Umbilical cord (tissue), 2 donors: Measurements from ENCODE around the gene CRABP2. TPM values are rescaled to one million over a fixed set of nuclear protein-coding genes. Genes with fewer than 3 reads are reported as not detected.
A peak's percentile ranks its signal among the peaks of the same experiment; 100 is the strongest.

Experiments used
- DNase-seq: peaks from one replicate; pipeline ENCODE4 v3.0.0-alpha.2; 2015; ENCODE audit warnings: low spot score
- total RNA-seq: library from RNA; depleted of rRNA; stranded (reverse); fragments of >200 nt; gene quantifications from one replicate; pipeline ENCODE4 v1.2.3, GENCODE V29; 2014; ENCODE audit warnings: low replicate concordance; ENCODE audit not compliant: insufficient read depth

The CRABP2 gene
- total RNA-seq, 1 donor from 2014 or later = 46.7 TPM

DNA sequence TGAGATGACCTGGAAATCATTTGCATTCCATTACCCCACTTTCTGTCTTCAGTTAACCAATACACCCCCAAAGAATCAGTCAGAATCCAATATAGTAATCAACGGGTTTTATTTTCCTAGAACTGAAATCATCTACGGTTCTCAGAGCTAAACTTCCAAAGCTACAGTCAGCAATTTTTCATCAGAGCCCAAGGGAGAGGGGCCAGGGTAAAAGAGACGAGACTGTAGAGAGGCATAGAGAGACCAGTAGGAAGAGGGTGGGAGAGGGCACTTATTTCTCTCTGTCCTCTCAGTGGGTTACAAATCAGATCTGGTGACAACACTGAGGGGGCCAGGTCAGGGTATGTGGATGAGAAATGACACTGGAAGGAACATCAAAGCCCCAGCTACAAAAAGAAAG is 36.6 kb upstream of the CRABP2 start:
- DNase-seq = no peak

DNA sequence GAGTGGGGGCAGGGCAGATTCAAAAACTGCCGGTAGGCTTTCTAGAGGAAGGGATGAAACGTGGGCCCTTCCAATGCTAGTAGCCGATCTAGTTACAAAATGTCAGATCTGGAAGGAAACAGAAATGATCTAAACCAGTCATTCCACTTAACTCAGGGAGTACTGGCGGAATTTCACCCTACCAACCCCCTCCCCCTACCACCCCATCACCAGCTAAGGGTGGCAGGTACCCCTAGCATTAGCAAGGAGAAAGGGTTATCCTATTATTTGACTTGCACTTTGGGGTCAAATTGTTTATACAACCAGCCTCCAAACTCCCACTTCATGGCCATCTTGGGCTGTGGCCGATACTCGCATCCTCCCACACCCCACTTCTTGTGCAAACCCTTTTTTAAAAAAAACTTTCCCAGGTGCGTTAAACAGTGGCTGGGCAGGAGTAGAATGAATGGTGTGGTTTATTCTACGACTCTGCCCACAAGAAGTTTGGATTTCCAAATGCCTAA is 36.1 kb upstream of the CRABP2 start:
- DNase-seq = no peak

DNA sequence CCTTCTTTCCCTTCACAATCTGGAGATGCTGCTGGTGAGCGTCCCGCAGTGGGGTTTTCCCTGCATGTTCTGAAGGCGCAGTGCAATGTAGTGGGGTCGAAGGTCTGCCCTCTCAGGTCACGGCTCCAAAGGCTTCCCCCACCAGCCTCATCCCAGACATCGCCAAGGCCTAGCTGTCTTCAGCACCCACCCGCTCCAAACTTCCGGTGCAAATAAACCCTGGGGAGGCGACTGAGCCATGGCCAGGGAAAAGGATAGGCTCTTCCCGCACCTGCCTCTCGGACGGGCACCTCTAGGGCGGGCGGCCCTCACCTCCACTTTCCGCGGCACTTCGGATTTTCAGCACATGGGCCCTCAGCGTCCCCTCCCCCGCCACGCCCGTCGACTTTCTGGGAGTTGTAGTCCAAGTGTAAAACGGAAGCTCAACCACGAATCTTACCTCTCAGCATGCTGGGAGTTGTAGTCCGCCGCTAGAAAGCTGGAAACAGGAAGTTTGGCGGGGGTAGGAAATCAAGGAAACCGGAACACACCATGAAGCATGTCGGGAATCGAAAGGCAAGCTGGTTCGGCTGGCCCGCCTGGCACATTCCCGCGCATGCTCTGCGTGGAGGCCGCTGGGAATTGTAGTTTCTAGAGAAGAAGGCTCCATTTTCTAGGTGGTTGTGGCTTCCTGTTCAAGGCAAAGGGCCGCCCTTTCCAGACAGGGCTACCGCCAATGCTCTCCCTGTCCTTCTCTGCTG is 35.5 kb upstream of the CRABP2 start, which contains the start of gene MRPL24:
Gene MRPL24, minus strand, starts transcription at position 348 of the 740 bp plus-strand sequence. CDS start 2,384 bp downstream, outside the sequence.
- DNase-seq = peak; percentile 100

DNA sequence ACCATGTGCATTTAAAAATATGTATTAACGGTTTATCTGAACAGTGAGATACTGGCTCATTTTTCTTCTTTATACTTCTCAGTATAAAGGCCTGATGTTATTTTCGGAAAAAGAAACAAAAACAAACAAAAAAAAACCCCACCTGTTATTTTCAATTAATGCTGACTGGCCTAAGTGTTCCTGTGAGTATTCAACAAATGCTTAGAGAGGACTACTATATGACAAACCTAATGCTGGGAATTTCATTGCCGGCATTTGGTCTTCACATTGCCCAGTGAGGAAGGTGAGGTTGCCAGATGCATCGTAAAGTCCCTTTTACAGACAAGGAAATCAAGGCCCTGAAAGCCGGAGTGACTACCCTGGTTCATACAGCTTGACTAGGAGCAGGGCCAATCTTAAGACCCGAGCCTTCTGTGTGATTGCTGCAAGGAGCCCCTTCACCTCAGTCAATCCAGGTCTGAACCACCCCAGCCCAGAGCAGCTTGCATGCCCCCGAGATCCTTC is 34.9 kb upstream of the CRABP2 start:
- DNase-seq = no peak

DNA sequence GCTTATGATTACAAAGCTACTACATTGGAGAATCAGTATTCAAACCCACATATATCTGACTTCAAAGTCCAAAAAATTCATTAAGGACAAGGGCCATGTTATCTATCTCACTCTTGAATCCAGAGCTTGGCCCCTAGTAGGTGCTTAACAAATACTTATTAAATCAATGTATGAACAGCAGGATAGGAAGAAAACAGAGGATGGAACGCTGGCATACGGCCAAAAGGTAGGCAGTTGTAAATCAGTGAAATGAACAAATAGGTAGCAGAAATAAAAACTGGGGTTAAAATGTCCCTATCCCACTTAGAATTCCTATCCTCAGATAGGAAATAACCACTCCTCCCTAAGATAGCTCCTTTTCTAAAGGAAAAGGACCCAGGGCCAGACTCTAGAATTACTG is 33.5 kb upstream of the CRABP2 start:
- DNase-seq = no peak

DNA sequence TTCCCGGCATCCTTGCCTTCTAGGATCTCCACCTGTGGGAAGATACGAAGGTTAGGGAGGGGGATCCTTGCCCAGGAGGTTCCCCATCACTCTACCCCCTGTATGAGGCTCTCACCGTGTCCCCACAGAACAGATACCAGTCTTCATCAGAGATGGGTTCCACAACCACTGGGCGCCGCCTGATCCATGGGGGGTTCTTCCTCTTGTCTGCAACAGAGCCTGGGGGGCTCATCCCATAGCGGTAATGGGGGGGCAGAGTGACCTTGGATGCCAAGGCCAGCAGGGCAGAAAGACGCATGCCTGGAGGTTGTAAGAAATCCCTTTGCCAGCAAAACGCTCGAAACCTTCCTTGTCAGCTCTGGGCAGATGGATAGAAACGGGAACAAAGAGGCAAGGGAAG is 33.0 kb upstream of the CRABP2 start:
- DNase-seq = no peak

DNA sequence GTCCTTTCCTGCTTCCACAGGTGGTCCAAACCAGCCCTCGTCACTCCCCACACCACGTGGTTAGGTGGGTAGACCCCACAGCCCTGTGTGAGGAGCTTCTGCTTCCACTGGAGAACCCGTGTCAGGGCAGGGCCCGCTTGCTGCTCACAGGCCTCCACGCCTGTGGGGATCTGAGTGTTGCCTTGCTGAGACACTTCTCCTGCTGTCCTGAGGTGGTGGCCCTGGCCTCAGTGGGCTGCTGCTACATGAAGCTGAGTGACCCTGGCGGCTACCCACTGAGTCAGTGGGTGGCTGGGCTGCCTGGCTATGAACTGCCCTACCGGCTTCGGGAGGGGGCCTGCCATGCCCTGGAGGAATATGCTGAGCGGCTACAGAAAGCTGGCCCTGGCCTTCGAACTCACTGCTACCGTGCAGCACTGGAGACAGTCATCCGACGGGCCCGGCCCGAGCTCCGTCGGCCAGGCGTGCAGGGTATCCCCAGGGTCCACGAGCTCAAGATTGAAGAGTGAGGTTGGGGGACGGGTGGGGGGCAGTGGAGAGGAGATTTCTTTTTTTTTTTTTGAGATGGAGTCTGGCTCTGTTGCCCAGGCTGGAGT is 28.7 kb upstream of the CRABP2 start:
- no peak for DNase-seq

DNA sequence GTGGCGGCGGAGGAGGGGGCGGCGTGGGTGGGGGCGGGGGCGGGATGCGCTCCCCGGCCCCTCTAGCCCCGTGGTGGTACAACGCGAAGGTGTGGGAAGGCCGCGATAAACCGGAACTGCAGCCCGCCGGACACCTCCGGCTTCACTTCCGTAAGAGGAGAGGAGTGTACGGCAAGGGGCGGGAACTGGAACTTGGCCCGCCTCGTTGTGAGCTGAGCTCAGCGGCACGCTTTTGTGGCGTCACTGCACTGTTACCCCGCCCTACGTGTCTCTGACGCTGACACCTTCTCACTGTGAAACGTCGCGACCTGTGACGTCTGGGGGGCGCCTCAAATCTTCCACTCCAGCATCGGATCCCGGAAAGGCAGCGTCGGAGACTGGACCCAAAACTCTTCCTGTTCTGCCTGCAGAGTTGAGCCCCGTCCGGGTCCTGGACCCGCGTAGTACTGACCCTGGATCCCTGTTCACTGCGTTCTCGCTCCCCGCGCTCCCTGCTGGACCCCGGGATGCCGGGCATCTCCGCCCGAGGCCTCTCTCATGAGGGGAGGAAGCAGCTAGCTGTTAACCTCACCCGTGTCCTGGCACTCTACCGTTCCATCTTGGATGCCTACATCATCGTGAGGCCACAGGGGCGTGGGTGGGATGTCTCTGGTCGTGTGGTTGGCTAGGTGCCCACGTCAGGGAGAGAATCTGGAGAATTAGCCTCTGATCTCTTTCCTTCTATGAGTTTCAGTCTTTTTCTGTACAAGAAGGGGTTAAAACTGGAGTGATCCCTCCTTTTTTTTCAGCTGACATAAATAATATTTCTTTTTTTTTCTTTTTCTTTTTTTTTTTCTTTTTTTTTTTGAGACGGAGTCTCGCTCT is 23.4 kb upstream of the CRABP2 start, which contains the start of gene ISG20L2:
Gene ISG20L2, minus strand, starts transcription at position 168 of the 864 bp plus-strand sequence. CDS start 1,114 bp downstream, outside the sequence.
- DNase-seq = peak; percentile 98

DNA sequence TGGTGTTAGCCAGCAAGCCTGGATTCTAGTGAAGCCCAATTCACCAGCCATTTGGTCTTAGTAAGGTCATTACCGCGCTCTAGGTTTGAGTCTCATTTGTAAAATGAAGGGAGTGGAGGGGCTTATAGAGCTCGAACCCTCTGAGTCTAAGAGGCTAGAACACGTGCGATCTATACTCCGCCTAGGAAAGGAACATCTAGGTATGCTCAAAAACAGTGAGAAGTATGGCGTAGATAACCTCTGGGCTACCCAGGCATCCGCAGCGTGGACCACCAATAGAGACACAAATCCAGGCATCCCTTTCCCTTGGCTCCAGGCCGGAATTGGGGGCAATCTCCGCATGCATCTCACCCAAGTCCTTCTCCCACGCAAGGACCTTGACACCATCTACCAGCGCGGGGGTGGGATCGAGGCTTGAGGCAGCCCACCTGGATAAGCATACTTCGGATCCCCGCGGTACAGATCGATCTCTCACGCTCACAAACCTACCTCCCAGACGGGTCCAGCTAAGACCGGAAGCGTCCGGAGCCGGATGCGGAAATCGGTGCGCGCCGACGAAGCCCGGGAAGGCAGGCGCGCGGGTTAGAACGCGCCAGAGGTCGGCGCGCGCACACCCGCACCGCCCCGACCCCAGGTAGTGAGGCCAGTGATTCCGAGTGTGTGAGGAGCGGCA is 22.7 kb upstream of the CRABP2 start, which contains the start of gene METTL25B:
Gene METTL25B, plus strand, starts transcription at position 544 of the 673 bp plus-strand sequence. CDS start 636 bp downstream, outside the sequence.
- DNase-seq = peak; percentile 84

DNA sequence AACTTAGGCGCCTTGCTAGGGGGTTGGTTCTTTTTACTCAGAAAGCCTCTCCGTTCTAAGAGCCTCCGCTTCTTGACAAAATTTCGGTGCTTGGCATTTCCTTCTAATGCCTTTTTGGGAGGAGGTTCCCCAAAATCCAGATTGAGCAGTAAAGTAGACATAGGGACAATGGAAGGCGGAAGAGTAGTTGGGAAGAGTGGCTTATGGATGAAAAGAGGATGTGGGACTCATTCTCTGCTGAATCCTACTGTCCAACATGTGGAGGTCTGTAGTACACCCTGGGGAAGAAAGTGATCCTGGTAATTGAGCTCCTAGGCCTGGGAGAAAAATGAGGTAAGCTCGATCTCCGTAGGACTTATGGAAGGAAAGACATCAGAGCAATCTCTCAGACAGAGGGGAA is 22.1 kb upstream of the CRABP2 start:
- no peak for DNase-seq

DNA sequence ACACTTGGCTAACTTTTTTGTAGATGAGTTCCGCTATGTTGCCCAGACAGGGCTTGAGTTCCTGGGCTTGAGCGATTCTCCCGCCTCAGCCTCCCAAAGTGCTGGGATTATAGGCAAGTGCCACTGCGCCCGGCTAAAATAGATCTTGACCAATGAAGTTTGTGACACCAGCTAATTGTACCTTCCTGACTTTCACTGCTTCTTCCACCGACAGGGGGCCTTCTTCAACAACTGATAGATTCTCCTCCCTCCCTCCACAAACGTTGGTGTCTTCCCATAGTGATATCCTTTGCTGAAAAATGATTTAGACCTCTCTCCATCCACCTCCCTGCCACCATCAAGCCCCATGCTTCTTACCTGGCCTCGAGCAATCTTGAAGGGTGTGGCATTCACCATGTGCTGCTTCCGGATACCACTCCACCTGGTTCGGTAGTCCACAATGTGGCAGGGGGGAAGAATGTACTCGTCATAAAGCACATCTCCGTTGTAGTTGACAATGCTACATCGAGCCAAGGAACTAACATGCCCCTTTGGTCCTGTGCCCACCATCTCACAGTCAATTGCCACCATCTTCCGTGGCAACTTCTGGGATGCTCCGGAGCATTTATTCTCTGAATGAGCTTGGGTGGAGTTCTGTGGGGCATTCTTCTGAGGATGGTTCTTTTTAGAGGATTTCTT is 21.3 kb upstream of the CRABP2 start:
- DNase-seq = no peak

DNA sequence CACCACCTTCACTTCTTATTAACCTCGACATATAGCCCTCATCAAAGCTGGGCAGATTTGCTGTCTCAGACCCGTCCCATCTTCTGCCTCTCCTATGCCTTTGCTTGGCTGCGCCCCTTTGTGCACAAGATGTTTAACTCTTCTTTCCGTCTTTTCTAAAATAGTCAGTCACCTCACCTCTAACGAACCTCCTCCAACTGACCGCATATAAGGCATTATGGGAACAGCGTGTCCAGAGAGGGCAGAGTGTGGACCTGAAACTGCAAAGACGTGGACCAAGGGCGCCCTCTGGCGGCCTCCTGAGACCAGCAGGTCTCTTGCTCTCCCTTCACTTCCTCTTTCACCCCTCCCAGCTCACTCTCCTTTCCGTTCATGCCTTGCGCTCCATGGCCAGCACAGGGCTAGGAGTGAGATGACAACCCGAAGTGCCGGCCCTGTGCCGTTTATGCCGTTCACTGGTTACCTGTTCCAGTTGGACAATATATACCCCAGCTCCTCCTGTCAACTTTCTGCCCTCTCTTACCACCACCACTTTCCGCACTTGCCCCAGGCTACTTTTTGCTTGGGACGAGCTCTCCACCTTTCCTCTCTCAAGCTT is 20.4 kb upstream of the CRABP2 start:
- DNase-seq = peak; percentile 92

DNA sequence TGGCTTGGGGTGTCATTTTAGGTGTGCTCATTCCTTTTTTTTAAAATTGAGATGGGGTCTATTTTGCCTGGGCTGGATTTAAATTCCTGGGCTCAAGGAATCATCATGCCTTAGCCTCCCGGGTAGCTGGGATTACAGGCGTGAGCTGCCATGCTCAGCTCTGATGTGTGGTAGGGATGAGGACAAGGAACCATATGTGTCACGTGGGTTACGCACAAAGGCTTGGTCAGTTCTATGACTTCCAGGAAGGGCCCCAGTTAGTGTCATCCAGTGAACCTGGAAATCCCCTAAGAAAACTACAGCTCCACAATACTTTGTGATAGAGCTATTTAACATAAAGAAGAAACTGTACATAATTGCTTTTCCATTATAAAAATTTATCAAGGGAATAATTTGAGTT is 16.2 kb upstream of the CRABP2 start:
- no peak for DNase-seq

DNA sequence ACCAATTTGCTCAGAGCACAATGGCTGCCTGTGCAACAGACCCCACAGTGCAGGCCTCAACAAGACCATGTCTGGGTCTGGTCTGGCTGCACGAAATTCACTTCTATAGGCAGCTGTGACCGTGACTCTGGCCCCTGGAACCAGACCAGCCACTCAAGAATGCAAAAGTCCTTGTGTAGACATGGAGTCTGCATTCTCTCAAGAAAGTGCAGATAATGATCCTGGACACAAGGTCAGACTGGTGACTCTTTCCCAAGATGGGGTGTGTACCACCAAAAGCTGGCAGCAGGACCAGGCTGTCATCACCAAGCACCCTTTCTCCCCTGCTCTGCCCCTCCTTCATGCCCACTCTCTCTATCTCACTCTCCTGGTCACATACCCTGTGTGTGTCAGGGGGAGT is 15.7 kb upstream of the CRABP2 start:
- no peak for DNase-seq

DNA sequence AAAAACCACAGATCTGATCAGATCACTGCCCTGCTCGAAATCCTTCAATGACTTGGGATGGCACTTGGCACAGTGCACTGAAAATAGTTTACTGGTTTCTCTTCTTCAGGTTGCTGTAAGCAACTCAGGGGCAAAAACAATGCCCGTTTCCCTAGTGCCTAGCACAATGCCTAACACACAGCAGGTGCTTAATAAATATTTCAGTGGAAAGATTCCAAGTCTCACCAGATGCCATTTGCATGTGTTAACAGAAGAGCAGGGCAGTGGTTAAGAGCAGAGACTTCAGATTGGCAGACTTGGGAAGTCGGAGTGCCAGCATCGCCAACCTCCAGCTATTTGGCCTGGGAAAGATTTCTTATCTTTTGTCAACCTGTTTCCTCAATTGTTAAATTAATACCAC is 12.0 kb upstream of the CRABP2 start:
- no peak for DNase-seq

DNA sequence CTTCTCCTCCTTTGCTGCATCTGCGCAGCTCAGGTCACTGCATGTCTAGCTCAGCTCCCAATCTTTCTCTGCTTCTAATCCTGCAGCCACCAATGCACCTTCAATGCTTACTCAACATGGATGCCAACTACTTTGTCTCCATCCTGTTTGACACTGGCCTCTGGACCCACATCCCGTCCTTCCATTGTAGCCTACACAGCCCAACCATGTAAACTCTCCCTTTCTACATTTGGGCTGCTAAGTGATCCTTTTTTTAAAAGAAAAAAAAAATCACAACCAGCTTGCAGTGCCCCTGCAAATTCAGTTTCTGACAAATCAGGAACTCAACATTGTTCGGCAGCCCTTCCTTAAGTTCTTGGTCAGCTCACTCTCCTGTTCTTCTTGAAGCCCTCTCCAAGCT is 9.4 kb upstream of the CRABP2 start:
- no peak for DNase-seq

DNA sequence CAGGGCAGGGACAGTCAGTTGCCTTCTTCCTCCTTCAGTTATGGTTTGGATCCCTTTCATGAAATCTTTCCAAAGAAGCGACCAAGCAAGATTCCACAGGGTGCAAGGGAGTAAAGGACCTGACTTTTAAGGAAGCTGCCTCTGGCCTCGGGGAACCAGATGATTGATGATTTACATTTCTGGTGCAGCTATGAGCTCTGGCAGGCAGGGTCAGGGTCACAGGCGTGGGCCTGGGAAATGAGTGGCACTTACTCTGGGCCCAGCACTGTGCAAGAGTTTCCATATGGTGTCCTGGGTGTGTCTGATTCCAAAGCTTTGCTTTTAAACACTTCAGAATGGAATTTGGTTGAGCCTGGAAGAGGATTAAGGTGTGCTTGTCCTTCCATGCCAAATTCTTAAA is 7.2 kb upstream of the CRABP2 start:
- no peak for DNase-seq

DNA sequence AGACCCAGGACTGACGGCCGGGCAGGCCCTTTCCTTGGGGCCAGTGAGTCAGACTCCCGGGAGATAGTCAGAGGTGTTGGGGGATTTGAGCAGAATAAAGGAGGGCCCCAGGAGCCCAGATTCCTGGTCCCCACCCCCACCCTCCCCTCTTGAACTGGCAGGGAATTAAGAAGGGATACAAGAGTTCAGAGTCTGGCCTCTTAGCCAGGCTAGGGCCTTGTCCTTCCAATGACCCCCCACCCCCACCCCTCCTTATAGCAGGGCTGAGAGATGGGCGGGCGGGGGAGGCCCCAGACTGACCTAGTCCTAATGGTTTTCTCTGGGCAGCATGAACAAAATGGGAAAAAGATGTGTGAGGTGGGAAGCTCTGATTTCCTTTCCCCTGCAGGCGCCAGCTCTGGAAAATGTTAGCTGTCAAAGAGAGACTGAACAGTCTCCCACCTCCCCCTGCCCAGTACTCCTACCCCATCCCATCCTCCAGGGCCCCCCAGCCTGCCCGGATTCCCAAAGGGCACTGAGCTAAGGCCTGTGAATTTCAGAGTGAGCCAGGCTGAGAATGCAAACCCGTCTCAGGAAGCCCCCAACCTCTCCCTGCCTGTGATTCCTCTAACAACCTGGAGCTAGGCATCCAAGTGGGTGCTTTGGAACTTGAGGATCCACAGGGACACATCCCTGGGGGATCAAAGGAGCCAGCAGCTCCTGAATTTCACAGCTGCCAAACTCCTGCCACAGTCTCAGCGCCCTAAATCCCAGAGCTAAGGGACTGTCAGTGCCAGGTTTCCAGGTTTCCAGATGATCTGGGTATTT is 5.8 kb upstream of the CRABP2 start:
- DNase-seq = peak; percentile 85

DNA sequence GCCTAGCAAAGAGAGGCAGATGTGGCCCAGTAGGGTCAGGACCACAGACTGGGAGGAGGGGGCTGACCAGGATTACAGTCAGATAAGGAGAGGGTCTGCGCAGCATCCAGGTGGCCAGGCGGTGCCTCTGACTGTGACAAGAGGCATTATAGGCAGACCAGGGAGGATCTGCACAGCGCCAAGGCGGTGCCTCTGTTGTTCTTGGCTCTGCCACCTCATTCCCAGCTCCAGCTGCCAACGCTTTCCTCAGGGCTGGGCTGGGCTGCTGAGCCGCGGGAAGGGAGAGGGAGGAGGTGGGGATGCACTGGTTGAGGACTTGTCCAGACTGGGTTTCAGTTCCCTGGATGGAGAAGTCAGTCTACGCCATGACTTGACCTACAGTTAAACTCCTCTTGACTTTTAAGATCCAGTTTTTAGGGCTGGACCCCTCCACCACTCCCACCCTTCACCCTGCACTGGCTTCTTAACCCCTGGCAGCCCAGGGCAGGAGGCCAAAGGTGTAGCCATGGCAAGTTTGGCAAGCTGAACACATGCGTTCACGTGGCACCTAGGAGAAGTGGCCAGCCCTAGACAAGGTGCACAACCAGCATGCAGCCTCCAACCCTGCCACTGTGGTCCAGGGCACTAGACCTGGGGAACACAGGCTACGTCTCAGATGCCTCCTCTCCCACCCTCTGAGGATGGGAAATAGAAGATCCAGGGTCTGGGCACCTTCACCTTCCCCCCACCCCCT is 4.5 kb upstream of the CRABP2 start:
- peak; percentile 93 for DNase-seq
